Activated CD4-positive, alpha-beta T cell treated with anti-CD3 and anti-CD28 coated beads for 48 hours (primary cell): ENCODE measurements around the gene ANO2.

ENCODE experiments used
- DNase-seq: peaks from one replicate; pipeline ENCODE4 v3.0.0-alpha.2; 2020

Gene ANO2

DNA sequence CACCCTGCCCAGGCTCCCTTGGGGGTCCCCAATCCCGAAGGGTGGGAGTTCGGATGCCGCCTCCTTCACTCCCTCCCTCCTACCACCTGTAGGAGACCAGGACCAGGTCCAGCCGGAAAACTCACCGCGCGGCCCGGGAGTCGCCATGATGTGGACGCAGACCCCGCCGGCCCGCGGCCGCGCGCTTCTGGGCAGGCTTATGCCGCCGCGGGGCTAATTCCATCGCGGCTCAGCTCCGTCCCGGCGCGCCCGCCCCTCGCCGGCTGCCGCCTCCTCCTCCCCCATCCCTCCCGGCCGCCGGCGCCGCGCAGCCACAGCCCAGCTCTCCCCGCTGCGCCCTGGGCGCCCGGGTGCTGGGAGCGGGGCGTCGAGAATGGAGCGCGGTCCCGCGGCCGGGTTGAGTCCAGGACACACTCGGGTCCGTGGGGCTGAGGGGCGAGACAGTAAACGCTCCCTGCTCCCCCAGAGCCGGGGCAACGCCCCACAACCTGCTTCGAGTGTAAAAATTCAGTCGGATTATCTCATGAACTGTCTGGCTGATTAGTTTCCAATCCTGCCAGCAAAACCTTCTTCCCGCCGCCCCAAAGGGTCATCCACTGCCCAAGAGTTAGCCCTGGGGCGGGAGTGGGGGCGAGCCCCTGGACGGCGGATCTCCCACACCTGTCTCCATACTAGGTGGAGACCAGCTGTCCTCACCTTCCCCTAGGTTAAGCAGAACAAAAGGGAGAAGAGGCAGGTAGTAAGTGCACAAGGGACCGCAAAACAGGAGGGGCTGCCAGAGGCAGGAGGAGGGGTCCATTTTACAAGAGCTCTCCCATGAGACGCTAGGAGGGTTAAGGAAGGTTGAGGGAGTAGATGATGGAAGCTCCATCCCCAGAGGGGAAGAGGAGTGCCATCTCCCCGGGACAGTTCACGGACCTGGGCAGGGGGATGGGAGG, at the start of gene ANO2:
TSS of gene ANO2 (minus strand) at position 189 of the 938 bp plus-strand sequence. CDS start at position 147, 42 bp downstream.
- DNase-seq: no peak

DNA sequence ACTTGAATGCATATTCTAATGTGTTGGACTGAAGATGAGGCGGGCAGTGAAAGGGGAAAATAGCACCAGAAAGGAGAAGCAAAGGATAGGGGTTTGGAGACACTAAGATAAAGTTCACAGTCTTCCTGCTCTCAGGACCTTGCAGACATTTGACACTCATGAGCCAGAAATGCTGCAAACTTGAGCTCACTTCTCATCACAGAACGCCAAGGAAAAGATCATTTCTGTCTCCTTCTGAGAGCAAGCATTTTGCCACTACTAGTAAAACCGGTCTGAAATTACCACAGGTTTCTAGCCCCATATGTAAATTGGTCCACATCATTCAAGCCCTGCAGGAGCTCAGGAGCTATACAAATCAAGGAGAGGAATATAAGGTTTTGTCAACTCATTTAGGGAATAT, 44.6 kb upstream of the ANO2 start:
- no peak for DNase-seq

DNA sequence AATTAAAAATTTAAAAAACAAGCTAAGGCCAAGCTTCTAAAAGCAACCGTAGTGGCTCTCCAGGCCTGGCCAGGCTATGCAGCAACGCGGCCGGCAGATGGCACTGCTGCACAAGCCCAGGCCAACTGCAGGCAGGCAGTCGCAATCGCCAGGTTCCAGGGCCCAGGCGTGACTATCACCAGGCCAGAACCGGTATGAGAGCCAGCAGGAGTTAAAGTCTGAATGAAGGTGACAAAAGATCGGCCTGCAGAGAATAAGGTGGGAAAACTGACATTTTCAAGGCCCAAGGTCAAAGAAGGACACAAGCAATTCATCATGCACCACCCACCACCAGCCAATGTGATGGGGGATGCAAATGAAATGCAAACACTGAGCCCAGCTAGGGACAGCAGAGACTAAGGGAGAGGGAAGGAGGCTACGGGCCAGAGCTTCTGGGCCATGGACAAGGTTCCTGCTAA, 43.6 kb upstream of the ANO2 start:
- DNase-seq: peak; percentile 83

DNA sequence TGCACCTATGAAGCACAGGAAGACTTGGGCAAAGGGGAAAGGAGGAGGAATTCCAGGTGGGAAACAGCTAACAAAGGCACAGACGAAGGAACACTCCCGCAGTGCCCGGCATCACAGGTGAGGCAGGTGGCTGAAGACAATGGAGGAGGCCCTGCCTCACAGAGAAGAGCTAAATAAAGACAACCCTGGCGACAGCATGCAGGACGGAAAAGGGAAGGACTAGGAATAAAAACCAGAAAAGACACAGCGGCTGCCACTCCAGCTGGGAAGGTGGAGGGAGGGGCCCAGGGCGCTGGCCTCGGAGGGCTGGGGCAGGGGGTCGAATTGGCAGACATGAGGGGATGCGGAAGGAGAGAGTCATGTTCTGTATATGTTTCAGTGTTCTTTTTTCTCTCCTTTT, 43.0 kb upstream of the ANO2 start:
- DNase-seq: no peak

DNA sequence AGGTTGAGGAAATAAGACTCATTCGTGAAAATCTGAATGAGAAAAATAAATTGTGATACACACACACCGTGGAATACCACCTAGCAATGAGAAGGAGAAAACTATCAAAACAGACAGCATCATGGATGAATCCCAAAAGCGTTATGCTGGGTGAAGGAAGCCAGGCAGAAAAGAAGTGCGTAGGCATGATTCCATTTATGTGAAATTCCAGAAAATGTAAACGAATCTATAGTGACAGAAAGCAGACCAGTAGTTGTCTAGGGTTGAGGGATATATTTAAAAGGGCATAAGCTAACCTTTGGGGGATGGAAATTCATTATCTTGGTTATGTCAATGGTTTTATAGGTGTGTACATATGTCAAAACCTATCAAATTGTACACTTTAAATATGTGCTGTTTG, 42.5 kb upstream of the ANO2 start:
- DNase-seq: no peak

DNA sequence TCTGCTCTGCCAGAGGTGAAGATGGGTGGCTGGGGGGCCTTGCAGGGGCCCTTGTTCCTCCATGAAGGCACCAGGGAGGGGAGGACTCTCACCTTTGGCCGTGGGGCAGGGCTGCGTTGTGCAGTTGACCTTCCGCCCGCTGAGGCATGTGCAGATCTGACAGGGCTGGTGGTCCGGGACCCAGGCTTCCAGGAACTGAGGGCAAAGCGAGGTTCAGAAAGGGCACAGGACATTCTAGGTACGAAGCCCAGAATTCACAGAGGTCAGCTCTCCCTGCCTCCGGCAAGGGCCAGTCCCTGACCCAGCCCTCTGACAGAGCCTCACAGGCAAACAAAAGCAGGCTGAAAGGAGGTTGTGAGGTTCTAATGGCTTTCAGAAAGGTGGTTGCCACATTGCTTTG, 40.4 kb upstream of the ANO2 start:
- no peak for DNase-seq

DNA sequence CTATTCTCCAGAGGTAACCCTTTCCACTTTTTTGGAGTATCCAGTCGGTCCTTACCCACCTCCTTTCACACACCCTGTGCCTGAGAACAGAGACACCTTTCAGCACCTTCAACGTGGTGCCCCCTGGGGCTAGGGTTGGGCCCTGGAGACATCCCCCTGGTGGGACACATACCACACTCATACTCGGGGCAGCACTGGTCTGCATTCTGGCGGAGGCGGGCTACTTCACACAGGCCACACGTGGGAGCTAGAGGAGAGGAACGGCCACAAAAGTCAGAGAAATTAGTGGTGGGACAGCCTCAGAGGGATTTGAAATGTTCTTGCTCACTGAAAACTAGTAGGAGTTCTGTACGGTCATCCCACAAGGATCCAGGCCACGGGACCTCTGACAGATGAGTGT, 39.8 kb upstream of the ANO2 start:
- DNase-seq: no peak

DNA sequence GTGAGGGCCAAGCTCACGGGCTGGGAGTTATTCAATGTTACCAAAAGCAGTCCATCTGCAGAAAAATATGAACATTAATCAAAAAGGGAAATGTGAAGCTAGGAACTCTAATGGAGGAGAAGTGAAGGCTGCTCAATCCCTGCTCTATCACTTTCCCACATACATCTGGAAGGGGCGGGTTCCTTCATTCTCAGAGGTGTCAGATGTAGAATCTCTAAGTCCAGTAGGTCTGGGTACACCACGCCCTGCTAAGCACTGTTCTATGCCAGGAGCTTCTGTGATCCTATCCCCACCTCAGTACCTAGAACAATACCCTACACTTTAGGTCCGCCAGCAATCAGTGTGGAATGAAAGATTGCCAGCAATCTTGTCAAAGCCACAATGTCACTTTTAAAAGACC, 37.0 kb upstream of the ANO2 start:
- no peak for DNase-seq

DNA sequence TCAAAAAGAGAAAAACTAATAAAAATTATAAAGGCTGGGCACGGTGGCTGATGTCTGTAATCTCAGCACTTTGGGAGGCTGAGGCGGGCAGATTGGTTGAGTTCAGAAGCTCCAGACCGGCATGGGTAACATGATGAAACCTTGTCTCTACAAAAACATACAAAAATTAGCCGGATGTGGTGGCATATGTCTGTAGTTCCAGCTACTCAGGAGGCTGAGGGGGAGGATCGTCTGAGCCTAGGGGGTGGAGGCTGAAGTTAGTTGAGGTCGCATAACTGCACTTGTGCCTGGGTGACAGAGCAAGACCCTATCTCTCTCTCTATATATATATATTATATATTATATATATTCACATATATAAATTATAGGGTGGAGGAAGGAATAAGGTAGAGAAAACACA, 32.5 kb upstream of the ANO2 start:
- no peak for DNase-seq

DNA sequence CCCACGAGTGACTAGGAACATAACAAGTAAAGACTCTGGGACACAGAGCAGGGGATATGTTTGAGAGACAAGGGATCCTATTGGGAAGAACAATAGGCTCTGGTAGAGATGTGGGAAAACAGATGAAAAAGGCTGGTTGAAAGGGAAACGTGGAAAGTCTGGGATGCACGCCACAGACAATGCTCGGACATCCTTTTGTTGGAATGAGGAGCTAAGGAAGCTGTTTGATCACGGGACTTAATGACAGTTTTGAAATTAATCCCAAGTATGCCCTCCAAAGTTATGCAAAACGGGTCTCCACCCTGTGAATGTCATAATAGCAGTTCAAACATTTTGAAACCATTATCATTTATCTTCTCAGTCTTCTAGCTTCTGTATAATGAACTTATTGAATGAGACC, 31.7 kb upstream of the ANO2 start:
- DNase-seq: no peak

DNA sequence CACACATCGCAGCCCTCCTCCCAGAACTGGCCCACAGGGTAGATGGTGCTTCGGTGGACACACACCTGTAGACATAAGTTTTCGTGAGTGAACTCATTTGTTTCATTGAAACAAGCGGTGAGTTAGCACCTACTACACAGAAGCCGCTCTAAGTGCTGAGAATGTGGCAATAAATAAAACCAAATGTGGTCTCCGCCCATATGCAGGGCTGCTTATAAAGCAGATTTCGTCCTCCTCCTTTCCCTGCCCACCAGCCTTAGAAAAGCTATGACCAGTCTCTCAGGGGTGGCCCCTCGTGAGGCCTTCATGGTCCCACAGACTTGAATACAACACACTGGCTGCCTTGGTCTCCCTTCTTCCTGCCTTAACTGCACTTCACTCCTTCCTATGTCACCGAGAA, 31.1 kb upstream of the ANO2 start:
- DNase-seq: no peak

DNA sequence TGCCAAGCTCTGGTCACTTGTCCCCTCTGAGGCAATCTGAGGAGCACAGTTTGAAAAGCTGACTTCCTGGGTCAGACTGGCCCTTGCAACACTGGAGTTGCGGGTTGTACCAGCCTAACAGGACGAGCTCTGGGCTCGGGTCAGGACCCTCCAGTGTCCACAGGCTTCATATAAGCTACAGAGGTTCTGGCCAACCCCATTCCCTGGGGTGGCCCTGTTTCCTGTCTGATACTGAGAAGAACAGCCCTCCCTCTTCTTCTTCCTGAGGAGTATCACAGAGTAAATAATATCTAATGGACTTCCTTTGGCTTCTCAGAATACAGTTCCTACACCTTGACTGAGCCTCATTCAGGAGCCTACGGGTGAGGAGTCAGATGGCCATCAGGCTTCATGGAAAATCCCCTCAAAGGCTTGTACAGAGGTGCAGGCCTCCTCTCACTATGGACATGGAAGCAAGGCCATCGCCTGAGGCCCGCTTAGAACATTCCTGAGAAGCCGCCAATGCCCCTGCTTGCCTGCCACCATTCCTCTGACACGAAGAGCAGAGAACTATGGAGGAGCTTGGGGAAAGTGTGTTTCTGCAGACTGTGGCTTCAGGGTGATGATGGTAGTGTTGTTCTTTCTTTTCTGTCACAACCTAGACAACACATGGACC, 28.5 kb upstream of the ANO2 start:
- no peak for DNase-seq

DNA sequence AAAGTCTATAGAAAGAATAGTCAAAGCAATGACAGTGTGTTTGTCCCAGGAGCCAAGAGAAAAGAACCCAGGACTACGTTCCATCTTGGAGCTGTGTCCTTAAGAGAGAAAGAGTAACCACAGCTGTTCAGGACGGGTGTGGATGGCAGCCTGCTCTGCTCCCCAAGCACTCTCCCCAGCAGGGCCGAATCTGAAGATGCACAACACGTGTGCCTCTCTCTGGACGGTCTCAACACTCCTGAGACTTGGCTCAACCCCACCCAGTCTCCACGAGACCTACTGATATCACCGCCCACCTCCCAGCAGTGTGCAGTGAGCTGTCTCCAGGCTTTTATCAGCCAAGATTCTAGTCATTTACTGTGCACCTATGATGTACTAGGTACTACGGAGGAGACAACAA, 27.3 kb upstream of the ANO2 start:
- no peak for DNase-seq

DNA sequence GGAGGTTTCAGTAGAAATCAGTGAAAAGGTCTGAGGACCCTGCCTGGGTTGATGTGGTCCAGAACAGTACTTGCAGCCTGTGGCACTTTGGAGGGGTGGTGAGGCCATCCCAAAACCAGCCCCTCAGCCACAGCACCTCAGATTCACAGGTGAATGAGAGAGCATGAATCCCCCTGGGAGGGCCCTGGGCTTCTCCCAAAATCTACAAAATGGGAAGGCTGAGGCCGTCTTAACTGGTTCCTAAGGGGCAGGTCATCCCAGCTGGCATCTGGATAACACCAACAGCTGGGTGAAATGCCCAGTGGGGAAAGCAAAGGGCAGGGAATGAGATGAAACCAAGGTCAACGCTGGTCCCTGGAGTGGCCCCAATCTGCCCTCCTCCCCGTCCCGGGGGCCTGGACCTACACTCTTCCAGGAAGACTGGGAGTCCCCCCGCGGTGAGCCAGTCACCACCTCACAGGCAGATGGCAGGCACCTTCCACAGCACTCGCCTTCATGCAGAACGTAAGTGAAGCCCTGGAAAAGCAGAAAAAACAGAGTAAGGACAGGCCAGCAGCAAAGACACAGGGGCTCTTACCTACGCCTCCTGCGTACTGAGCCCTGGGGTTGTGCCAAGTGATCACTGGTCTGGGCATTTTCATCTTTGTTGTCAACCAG, 26.3 kb upstream of the ANO2 start:
- no peak for DNase-seq

DNA sequence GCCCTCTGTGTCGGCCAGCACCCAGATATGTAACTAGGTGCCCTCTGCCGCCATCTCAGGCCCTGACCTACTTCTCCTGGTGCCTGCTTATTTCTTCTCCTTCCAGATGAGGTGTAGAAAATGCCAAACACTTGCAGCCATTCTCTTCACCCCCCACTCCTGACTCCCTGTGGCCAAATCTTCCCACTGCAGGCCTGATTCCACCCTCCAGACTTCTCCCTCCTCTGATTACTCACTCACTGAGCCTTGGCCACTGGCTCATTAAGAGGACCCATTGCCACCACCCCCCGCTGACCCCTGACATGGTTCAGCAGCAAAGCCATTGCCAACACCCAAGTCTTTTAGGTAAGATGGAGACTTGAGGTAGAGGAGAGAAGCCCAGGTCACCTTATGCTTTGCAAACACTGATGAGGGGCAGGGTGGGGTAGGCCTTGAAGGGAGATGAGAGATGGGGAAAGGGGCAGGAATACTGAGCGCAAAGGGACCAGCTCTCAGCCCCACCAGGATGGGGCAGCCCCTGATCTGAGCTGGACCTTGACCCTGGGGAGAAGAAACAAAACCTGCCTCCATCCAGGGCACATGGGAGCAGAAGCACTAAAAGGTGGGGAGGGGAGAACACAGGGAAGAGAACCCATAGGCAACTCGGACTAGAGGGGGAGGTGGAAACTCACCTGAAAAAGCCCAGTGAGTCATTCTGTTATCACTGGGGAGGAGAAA, 25.1 kb upstream of the ANO2 start:
- no peak for DNase-seq

DNA sequence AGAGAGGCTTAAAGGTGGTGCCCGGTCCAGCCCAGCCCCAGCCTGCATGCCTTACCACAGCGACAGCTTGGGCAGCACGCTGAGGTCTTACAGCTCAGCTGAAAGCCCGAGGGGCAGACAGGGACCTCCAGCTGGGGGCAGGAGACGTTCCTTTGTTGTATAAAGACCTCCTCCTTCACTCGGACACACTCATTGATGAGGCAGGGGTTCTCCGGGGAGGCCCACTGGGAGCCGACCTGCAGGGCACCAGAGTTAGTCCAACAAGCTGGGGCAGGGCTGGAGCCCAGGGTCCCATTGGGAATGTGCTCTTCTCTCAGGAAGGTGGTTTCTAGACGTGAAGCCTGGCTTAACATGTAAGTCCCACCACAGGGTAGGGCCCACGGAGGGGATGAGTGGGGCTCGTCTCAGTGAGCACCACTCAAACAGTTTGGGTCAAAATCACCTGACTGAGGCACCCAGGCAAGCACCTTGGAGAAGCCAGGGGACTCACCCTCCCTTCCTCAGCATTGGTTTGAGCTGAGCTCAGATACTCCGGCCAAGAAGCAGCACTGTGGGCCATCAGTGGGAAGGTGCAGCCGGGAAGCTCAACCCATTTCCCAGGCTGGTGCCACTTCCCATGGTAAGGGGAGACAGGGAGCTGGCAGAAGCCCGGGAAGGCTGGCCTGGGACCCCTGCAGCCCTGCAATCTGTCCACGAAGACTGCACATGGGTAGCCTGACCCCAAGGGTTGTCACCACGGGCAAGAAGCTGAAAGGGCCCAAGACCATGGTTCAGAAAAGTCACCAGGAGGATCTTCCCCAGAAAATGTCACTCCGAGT, 24.3 kb upstream of the ANO2 start:
- DNase-seq: no peak

DNA sequence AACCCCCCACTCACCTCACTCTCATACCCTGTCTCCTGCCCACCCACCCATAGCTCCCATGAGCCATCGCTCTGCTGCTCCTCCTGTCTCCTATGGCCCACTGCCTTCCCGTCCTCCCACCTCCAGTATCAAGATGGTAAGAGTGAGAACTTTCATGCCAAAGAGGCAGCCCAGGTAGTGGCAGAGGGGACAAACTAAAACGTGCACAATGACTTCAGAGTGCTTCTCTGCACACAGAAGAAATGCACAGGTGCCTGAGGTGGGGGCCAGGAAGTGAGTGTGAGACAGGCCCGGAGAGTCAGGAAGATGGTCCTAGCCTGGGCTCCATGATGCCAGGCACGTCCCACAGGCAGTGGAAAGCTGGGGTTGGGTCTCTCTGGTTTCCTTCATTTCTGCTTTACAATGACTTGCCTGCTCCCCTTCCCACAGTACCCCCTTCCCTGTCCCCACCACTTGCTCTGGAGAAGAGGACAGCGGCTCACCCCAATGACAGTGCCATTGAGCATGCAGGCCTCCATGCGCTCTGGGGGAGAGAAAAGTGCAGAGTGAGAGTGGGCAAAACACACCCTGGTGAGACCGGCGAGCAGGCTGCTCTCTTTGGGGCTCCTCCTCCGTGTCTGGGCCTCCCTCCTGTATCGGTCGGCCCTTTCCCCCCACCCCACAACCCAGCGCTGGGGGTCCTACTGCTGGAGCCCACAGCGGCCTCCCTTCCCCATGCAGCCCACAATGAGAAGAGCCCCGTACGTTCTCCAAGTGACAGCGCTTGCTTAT, 22.8 kb upstream of the ANO2 start:
- no peak for DNase-seq

DNA sequence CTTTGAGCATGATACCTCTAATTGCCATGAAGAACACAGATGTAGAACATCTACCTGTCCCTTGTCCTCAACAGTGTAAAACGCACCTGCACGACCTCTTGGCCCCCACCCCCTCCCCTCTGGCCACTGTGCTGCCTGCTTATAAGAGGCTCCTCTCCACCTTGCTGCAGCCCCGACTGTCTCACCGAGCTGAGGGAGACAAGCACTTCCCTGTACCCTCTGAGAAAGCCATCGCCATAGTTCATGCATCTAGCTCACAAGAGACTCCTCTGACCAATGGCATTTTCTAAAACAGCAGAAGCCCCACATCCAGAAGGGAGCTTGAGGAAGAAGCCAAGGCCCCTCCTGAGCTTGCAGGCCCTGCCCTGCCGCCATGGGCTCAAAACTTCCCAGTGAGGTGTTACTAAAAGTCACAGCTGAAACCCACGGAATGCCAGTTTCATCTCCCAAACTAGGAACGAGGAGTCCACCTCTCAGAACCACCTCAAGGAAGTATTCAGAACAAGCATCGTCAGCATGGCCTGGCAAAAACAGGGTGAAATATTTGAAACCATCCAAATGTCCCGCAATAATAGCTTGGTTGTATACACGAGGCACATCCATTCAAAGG, 21.5 kb upstream of the ANO2 start:
- DNase-seq: no peak

DNA sequence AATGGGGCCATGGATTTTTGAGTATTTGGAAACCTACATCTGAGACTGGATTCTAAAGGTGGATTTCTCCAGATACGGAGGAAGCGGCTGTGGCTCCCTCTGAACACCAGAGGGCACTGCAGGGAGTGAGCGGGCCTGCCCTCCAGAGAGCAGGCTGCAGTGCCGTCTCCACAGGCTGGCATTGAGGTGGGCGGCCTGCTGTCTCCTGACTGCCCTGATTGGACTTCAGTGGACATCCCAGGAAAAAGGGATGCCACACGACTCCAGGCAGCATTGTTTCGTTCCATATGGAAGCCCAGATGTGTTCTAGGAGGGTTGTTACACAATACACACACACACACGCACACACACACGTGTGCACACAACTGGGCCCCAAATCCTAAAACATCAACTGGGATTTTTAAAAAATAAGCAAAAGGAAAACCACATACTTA, 20.9 kb upstream of the ANO2 start:
- peak; percentile 67 for DNase-seq

DNA sequence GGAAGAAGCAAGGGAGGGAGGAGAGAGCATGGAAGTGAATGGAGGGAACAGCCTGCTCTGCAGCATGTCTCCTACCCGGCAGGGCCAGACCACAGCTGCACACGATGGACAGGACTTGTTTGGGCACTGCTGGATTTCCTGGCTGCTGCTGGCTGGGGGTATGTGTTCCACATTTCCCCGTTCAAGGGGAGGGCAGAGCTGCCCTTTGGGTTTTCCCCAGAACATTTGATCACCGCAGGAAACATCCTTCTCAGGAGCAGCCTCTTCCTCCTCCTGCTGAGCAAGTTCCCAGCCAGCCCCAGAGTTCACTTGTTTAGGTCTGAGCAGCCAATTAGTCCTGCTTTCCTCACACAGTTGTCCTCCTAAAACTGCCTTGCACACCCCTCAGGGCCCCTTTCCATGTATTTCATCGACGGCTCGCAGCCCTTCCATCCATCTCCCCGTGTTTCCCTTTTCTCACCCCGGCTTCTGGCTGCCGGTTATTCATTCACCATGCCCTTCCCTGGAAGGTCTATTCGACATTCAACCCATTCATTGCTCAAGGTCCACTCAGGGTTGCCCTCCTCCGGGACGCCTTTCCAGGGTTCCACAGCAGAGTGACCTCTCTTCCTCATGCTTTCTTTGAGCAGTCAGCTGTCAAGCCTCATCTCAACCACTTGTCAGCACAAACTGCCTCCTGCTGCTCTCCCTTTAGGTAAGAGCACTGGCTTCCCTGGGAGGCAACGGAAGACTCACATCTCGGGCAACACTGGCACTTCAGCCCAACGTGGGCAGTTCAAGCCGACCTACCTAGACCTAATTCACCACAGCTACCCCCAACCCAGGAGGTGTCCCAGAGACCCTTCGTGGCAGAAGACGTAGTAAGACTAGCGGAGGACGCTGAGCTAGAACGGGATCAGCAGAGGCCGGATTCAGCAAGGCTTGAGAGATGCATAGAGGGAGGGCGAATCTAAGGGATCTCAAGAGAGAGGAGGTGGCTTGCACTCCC, 20.1 kb upstream of the ANO2 start:
- DNase-seq: no peak
